Measurements from ENCODE around the gene TEX54. TPM values are rescaled to one million over a fixed set of nuclear protein-coding genes. Genes with fewer than 3 reads are reported as not detected.
"Not testable (repeated sequence)": the region's sequence is repeated elsewhere in the genome, so short reads cannot be mapped to it uniquely, and the experiment has no call there.

The TEX54 gene
- total RNA-seq, 2 donors from 2014 or later, result 0.70 TPM; not detected in 1

DNA sequence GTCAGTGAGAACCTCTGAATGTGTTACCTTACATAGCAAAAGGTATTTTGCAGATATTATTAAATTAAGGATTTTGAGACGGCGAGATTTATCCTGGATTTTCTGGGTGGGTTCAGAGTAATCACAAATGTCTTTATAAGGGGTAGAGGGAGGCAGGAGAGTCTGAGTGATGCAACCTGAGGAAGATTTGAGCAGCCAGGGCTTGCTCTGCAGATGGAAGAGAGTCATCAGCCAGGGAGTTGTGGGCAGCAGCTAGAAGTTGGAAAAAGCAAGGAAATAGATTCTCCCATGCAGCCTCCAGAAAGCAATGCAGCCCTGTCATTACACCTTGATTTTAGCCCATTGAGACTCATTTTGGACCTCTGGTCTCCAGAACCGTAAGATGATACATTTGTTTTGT is 10.8 kb upstream of the TEX54 start:
- DNase-seq (ENCODE audit: low spot score in 2 of 2) (no peak), ATAC-seq (no peak)
- Mint-ChIP-seq H3K9me3 (no peaks in the 10 kb centered on the region), H3K36me3 (peaks cover 12% of the 10 kb centered on the region in 2 donors), H3K27ac (no peak overlapping the region)

GRCh38 chr11:62842891-62843290 is 10.2 kb upstream of the TEX54 start:
- DNase-seq (ENCODE audit: low spot score in 2 of 2); ATAC-seq; H3K9me3 Mint-ChIP-seq; H3K27ac Mint-ChIP-seq: not testable (repeated sequence)
- peaks cover 12% of the 10 kb centered on the region in 2 donors for H3K36me3 Mint-ChIP-seq

GRCh38 chr11:62842171-62842741 is 9.6 kb upstream of the TEX54 start:
- no peaks in the 10 kb centered on the region for H3K9me3 Mint-ChIP-seq
- peaks cover 18 to 19% of the 10 kb centered on the region in 2 donors for H3K36me3 Mint-ChIP-seq
- no peak overlapping the region for H3K27ac Mint-ChIP-seq
- DNase-seq (ENCODE audit: low spot score in 2 of 2) (peak; percentile 46 to 75), ATAC-seq (no peak)

DNA sequence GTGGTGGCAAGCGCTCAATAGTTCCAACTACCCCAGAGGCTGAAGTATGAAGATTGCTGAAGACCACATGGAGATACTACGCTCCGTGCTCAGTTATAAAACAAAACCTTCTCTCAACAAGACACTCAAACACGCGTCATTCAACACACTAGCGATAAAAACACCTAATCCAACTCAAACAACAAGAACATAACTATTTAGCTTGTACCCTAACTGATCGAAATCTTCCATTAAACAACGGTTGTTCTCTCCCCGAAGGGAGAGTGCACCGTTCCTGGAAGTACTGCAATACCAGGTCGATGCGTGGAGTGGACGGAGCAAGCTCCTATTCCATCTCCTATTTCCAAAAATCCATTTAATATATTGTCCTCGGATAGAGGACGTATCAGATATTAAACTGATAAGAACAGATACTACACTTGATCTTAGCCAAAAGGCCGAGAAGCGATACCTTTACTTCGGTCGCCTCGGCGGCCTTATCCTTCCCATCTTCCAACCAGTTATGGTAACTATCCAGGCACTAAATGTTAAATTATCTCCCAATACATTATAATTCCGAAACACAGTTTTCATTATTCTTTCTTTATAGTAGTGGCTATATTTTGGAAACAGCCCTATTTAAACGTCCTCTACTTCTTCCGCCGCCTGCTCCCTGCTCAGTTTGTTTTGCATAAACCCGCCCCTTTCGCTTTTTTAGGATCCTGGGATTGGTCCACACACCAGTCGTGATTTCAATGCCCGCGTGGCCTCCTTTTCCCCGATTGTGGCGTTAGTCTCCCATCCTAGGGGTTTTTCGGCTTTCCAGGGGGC is 8.9 kb upstream of the TEX54 start:
- DNase-seq (ENCODE audit: low spot score in 2 of 2) (peak; percentile 86 to 87), ATAC-seq (peak; percentile 76 to 78)
- Mint-ChIP-seq H3K36me3 (peaks cover 18 to 19% of the 10 kb centered on the region in 2 donors), H3K27ac (no peak overlapping the region), H3K9me3 (no peaks in the 10 kb centered on the region)

DNA sequence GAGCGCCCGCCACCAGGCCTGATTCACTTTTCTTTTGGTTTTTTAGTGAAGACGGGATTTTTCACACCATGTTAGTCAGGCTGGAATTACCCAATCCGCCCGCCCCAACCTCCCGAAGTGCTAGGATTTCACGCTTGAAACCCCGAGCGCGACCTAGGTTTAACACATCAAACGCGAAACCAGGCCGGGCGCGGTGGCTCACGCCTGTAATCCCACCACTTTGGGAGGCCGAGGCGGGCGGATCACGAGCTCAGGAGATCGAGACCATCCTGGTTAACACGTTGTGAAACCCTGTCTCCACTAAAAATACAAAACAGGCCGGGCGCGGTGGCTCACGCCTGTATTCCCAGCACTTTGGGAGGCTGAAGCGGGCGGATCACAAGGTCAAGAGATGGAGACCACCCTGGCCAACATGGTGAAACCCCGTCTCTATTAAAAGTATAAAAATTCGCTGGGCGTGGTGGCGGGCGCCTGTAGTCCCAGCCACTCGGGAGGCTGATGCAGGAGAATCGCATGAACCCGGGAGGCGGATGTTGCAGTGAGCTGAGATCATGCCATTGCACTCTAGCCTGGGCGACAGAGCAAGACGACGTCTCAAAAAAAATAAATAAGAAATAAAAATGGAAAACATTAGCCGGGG is 8.2 kb upstream of the TEX54 start:
- peaks cover 18 to 19% of the 10 kb centered on the region in 2 donors for H3K36me3 Mint-ChIP-seq
- H3K9me3 Mint-ChIP-seq, H3K27ac Mint-ChIP-seq: not testable (repeated sequence)
- DNase-seq (ENCODE audit: low spot score in 2 of 2) (peak; percentile 75 to 92), ATAC-seq (peak; percentile 39 to 40)

DNA sequence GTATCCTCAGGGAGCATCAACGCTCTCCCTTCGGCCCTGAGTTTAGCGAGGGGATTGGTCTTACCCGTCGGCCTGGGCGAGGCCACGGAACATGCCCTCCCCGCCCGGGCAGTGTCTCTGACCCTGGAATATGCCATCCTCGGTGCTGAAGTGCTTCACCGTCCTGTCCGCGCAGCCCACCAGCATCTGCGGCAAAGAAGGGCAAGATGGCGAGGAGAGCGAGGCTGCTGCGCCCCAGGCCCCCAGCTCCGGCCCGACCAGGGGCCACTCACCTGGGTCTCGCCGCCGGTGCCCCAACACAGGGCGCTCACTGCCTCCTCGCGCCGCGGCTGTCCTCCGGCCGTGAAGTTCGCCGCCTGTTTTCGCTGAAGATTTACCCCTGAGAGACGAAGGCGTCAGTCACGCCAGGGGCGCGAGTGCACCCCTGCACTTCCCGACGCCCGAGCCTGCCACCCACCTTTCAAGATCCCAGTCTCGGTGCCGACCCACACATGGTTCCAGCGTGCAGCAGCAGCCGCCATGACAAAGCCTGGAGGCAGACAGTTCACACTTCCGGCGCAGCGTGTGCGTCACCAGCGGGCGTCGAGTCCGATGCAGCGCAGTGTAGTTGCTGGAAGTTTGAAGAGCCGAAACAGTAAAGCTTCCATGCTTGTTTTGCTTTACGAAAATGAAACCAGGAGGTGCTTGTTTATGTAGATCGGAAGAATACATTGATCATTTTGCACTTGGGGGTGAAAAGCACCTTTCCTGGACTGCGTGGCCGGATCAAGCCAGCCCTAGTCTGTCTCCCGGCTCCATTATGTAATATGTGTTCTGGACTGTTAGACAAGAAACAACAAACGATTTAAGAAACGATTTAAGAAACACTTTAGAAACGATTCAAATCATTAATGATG is 6.7 kb upstream of the TEX54 start, which contains the start of gene WDR74:
Gene WDR74, minus strand, starts transcription at position 541 of the 896 bp plus-strand sequence. Its CDS starts 20 bp downstream, at position 521.
- Mint-ChIP-seq H3K27ac (peak within 1 kb of the TSS in 1 of 2 donors; percentile 87), H3K9me3 (no peaks in the 10 kb centered on the region), H3K36me3 (peaks cover 18 to 19% of the 10 kb centered on the region in 2 donors)
- DNase-seq (ENCODE audit: low spot score in 2 of 2), result peak; percentile 81 to 90
- peak; percentile 45 to 50 for ATAC-seq

- Mint-ChIP-seq H3K36me3 (peaks cover 22 to 31% of the 10 kb centered on the region in 2 donors), H3K27ac (no peak overlapping the region), H3K9me3 (no peaks in the 10 kb centered on the region)
- ATAC-seq (no peak), DNase-seq (ENCODE audit: low spot score in 2 of 2) (no peak)
Measured at GRCh38 chr11:62835336-62835735, 2.7 kb upstream of the TEX54 start.

- Mint-ChIP-seq H3K9me3 (no peaks in the 10 kb centered on the region), H3K36me3 (peaks cover 4 to 11% of the 10 kb centered on the region in 2 donors), H3K27ac (peak within 1 kb of the TSS; percentile 95 to 100)
- peak; percentile 99 for DNase-seq (ENCODE audit: low spot score in 2 of 2)
- peak; percentile 91 to 92 for ATAC-seq
Measured at GRCh38 chr11:62831520-62832335, 913 bp downstream of the TEX54 start, which contains the start of gene STX5. TSS of gene STX5 (minus strand) at chr11:62832051. CDS start at chr11:62831243, 808 bp downstream.

- Mint-ChIP-seq H3K9me3 (no peaks in the 10 kb centered on the region), H3K36me3 (peaks cover 4 to 11% of the 10 kb centered on the region in 2 donors), H3K27ac (peak overlapping the region; percentile 95 to 100)
- ATAC-seq, result no peak
- no peak for DNase-seq (ENCODE audit: low spot score in 2 of 2)
Measured at GRCh38 chr11:62830904-62831519, 1.6 kb downstream of the TEX54 start.

- not testable (repeated sequence) for ATAC-seq; H3K9me3 Mint-ChIP-seq; H3K27ac Mint-ChIP-seq; DNase-seq (ENCODE audit: low spot score in 2 of 2)
- H3K36me3 Mint-ChIP-seq, result peaks cover 5 to 13% of the 10 kb centered on the region in 2 donors
Measured at GRCh38 chr11:62828130-62828529, 4.5 kb downstream of the TEX54 start.

GRCh38 chr11:62823677-62824076 is 9.0 kb downstream of the TEX54 start:
- peaks cover 5 to 8% of the 10 kb centered on the region in 2 donors for H3K36me3 Mint-ChIP-seq
- ATAC-seq, result no peak
- no peaks in the 10 kb centered on the region for H3K9me3 Mint-ChIP-seq
- peak overlapping the region; percentile 24 to 88 for H3K27ac Mint-ChIP-seq
- DNase-seq (ENCODE audit: low spot score in 2 of 2), result no peak

DNA sequence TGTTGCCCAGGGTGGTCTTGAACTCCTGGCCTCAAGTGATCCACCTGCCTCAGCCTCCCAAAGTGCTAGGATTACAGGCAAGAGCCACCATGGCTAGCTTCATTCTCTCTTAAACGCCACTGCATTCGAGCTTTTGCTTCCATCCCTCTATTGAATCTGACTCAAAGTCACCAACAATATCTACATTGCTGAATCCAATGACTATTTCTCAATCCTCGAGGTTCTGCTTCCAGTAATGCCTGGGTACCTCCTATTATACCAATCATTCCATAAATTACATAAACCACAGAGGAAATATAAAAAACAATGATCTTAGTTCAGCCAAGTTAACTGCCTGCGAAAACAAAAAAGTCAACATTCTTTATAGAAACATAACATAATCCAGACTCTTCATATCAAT is 15.5 kb downstream of the TEX54 start:
- Mint-ChIP-seq H3K36me3 (no peaks in the 10 kb centered on the region), H3K9me3 (no peaks in the 10 kb centered on the region), H3K27ac (peak overlapping the region in 1 of 2 donors; percentile 52)
- DNase-seq (ENCODE audit: low spot score in 2 of 2), result no peak
- no peak for ATAC-seq

DNA sequence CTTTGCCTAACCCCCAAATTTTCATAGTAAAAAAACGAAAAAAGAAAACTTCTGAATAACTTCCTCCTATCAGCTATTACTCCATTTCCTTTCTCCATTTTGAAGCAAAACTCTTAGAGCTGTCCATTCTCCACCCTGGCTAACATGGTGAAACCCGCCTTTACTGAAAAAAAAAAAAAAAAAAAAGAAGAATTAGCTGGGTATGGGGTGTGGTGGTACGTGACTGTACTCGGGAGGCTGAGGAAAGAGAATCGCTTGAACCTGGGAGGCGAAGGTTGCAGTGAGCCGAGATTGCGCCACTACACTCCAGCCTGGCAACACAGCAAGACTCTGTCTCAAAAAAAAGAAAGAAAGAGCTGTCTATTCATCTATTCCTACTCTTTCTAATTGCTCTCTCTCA is 16.1 kb downstream of the TEX54 start:
- Mint-ChIP-seq H3K36me3 (no peaks in the 10 kb centered on the region), H3K9me3 (no peaks in the 10 kb centered on the region), H3K27ac (no peak overlapping the region)
- DNase-seq (ENCODE audit: low spot score in 2 of 2) (no peak), ATAC-seq (no peak)

GRCh38 chr11:62811659-62812058 is 21.0 kb downstream of the TEX54 start:
- Mint-ChIP-seq H3K27ac (no peak overlapping the region), H3K9me3 (no peaks in the 10 kb centered on the region), H3K36me3 (no peaks in the 10 kb centered on the region)
- DNase-seq (ENCODE audit: low spot score in 2 of 2) (no peak), ATAC-seq (no peak)

- no peaks in the 10 kb centered on the region for H3K9me3 Mint-ChIP-seq
- no peak for DNase-seq (ENCODE audit: low spot score in 2 of 2)
- no peak overlapping the region for H3K27ac Mint-ChIP-seq
- no peak for ATAC-seq
- H3K36me3 Mint-ChIP-seq, result no peaks in the 10 kb centered on the region
Measured at GRCh38 chr11:62810748-62811147, 21.9 kb downstream of the TEX54 start.
